Mononuclear cell (primary cell): ENCODE measurements around the gene ADCY3. TPM values are rescaled to one million over a fixed set of nuclear protein-coding genes. Genes with fewer than 3 reads are reported as not detected.
A peak's percentile ranks its signal among the peaks of the same experiment; 100 is the strongest.

Source experiments
- H3K27me3 ChIP-seq: 2 replicates; pipeline ENCODE4 v1.6.0; 2011; ENCODE audit warnings: low read length, control low read depth; ENCODE audit not compliant: insufficient read depth
- H3K4me1 ChIP-seq: 2 replicates; pipeline ENCODE4 v1.5.1; 2011; ENCODE audit warnings: mild to moderate bottlenecking, low read length, control low read depth; ENCODE audit not compliant: insufficient read depth
- H3K4me3 ChIP-seq: 2 replicates; pipeline ENCODE4 v1.5.1; 2011; ENCODE audit warnings: mild to moderate bottlenecking, low read length, moderate library complexity
- H3K9me3 ChIP-seq: 2 replicates; pipeline ENCODE4 v1.5.1; 2011; ENCODE audit warnings: low read depth, mild to moderate bottlenecking, control low read depth, low read length
- total RNA-seq: library from RNA; depleted of rRNA; stranded (reverse); fragments of >200 nt; gene quantifications from one replicate; pipeline ENCODE4 v1.2.3, GENCODE V29; 2012

Gene ADCY3
- total RNA-seq, 1 donor: 10.7 TPM

- Histone ChIP-seq H3K27me3 (no peaks in the 10 kb centered on the region), H3K4me3 (no peak overlapping the region), H3K4me1 (no peaks in the 10 kb centered on the region), H3K9me3 (no peaks in the 10 kb centered on the region)
Measured at GRCh38 chr2:24937236-24937635, 17.2 kb upstream of the ADCY3 start.

DNA sequence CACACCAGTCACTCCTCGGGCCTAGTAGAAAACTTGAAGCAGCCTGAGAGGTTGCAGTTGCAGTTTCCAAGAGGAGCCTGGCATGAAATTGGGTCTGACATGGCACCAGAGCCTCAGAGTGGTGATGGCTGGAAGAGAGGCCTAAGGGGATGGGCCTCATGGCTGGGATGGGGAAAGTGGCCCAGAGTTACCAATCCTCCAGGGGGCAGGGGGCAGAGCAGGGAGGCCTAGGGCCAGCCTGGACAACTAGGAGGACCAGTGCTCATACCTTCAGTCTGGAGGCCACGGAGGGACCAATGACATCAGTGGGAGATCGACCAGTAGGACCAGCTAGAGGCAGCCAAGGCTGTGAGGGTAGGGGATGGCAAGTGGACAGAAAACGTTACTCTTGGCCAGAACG lies 15.1 kb upstream of the ADCY3 start:
- H3K27me3 ChIP-seq: no peaks in the 10 kb centered on the region
- no peak overlapping the region for H3K4me3 ChIP-seq
- H3K9me3 ChIP-seq: no peaks in the 10 kb centered on the region
- no peaks in the 10 kb centered on the region for H3K4me1 ChIP-seq

- H3K4me3 ChIP-seq: no peak overlapping the region
Measured at GRCh38 chr2:24932715-24933114, 12.7 kb upstream of the ADCY3 start.

GRCh38 chr2:24930768-24931167 lies 10.7 kb upstream of the ADCY3 start:
- Histone ChIP-seq H3K4me1 (peaks cover 13% of the 10 kb centered on the region), H3K27me3 (no peaks in the 10 kb centered on the region), H3K9me3 (no peaks in the 10 kb centered on the region), H3K4me3 (no peak overlapping the region)

More at GRCh38 chr2:24932715-24933114, 12.7 kb upstream of the ADCY3 start:
- Histone ChIP-seq H3K27me3 (no peaks in the 10 kb centered on the region), H3K9me3 (no peaks in the 10 kb centered on the region), H3K4me1 (no peaks in the 10 kb centered on the region)

DNA sequence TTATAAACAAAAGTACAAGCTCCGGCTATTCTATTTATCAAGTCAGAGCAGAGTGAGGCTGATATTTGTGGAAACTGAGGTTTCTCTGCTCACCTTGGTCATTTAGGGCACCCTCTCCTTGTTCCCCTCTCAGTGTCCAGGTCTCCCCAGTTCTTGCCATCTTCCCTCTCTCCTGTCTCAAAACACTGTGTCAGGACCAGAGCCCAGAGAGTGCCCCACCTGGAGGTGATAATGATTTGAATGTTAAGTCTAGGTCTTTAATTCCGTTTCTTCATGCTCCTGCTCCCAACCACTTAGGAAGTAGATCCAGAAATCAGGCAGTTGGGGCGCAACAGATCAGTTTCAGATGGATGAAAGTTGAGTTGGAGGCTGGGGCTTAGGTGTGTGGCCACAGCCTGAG lies 9.2 kb upstream of the ADCY3 start:
- Histone ChIP-seq H3K4me3 (no peak overlapping the region), H3K4me1 (peaks cover 13% of the 10 kb centered on the region), H3K27me3 (no peaks in the 10 kb centered on the region), H3K9me3 (no peaks in the 10 kb centered on the region)

GRCh38 chr2:24928036-24928435 lies 8.0 kb upstream of the ADCY3 start:
- no peak overlapping the region for H3K4me3 ChIP-seq
- H3K27me3 ChIP-seq: no peaks in the 10 kb centered on the region
- H3K9me3 ChIP-seq: no peaks in the 10 kb centered on the region
- H3K4me1 ChIP-seq: peaks cover 13% of the 10 kb centered on the region

DNA sequence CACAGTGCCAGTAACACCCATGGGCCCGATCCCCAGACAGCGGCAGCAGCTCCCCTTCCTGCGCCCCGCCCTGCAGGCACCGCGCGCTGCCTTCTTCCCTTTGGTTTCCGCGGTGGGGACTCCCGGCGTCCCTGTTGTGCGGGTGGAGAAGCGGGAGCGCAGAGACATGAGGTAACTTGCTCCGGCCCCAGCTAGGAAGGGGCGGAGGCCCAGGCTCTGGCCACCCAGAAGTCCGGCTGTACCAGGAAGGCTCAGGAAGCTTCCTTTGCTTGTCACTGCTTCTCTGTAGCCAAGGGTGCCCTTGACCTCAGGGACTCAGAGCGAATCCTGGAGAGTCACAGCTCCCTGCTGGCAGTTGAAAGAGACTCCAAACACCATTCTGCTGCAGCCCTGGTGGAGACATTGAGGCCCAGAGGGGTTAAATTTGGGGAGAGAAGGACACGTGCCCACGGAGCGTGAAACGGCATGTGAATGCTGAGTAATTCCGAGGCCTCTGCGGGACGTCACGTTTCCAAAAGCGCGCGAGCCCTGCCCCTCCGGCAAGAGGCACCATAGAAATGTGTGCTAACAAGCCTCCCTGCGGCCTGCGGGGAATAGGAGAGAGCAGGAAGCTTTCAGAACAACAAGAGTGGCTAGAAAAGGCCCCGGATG lies 6.7 kb upstream of the ADCY3 start:
- Histone ChIP-seq H3K27me3 (no peaks in the 10 kb centered on the region), H3K4me3 (no peak overlapping the region), H3K9me3 (no peaks in the 10 kb centered on the region), H3K4me1 (peaks cover 13% of the 10 kb centered on the region)

- no peak overlapping the region for H3K4me3 ChIP-seq
- H3K9me3 ChIP-seq: no peaks in the 10 kb centered on the region
- H3K4me1 ChIP-seq: peaks cover 13% of the 10 kb centered on the region
- H3K27me3 ChIP-seq: no peaks in the 10 kb centered on the region
Measured at GRCh38 chr2:24926220-24926601, 6.2 kb upstream of the ADCY3 start.

DNA sequence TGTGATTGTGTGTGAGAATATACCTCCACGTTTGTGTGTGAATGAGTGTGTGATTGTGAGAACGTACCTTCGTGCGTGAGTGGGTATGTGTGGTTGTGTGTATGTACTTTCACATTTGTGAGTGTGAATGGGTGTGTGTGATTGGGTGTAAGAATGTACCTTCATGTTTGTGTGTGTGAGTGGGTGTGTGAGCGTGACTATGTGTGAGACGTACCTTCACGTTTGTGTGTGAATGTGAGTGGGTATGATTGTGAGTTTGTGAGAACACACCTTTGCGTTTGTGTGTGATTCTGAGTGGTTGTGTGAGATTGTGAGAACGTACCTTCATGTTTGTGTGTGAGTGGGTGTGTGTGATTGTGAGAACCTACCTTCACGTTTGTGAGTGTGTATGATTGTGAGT lies 5.8 kb upstream of the ADCY3 start:
- Histone ChIP-seq H3K4me1 (peaks cover 16% of the 10 kb centered on the region), H3K9me3 (no peaks in the 10 kb centered on the region), H3K4me3 (no peak overlapping the region), H3K27me3 (no peaks in the 10 kb centered on the region)

GRCh38 chr2:24924732-24925131 lies 4.7 kb upstream of the ADCY3 start:
- Histone ChIP-seq H3K27me3 (no peaks in the 10 kb centered on the region), H3K4me3 (no peak overlapping the region), H3K4me1 (peaks cover 20% of the 10 kb centered on the region), H3K9me3 (no peaks in the 10 kb centered on the region)

DNA sequence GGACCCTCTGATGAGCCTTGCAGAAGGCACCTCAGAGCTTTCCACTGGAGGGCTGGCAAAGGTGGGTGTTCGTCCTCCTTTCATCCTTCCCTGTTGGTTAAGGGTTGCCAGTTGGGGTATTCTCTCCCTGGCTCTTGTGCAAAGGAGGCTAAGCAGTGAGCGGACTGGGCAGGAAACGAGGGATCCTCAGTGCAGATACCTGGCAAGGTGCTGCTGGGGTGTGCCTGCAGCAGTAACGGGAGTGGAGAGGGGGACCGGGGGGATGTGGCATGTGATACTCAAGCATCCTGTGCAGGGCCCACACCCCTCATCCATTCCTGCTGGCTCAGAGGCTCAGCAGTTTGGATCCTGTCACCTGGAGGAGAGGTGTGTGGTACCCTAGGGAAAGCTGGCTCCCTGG lies 4.2 kb upstream of the ADCY3 start:
- Histone ChIP-seq H3K27me3 (no peaks in the 10 kb centered on the region), H3K4me3 (no peak overlapping the region), H3K9me3 (no peaks in the 10 kb centered on the region), H3K4me1 (peaks cover 23% of the 10 kb centered on the region)

DNA sequence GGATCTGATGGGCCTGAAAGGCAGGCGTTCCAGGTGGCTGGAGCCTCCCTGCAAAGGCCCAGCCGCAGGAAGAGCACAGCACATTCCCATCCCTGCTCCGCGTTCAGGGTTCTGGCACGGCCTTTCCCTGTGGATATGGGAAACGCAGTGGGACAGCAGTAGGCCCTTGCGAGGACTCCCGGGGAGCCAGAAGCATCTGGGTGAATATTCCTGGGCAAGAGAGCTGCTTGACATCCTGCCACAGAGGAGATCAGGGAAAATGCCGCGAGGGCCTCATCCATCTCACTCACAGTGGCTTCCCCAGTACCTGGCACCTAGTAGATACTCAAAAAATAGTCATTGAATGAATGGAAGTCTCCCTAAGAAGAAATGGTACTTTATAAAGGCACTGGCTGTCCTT lies 3.1 kb upstream of the ADCY3 start:
- peaks cover 34% of the 10 kb centered on the region for H3K4me1 ChIP-seq
- no peak overlapping the region for H3K4me3 ChIP-seq
- H3K27me3 ChIP-seq: no peaks in the 10 kb centered on the region
- H3K9me3 ChIP-seq: no peaks in the 10 kb centered on the region

DNA sequence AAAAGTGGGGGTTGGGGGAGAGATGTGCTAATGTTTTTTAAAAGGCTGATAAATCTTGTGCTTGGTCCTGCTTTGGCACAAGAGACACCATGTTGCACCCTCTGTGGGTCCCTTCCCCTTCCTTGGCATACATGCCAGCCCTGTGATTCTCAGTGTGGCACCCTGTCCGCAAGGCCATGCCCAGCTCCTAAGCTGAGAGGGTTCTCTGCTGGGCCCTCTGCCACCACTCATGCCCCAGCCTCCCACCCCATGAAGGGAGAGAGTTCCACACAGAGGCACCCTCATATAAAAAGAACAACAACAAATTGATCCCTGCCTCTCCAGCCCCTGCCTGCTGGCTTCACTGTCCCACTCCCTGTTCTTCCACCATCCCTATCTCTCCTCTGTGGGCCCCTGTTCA lies 2.5 kb upstream of the ADCY3 start:
- H3K4me3 ChIP-seq: no peak overlapping the region
- H3K9me3 ChIP-seq: no peaks in the 10 kb centered on the region
- peaks cover 40% of the 10 kb centered on the region for H3K4me1 ChIP-seq
- no peaks in the 10 kb centered on the region for H3K27me3 ChIP-seq

- Histone ChIP-seq H3K27me3 (no peaks in the 10 kb centered on the region), H3K4me1 (peaks cover 32% of the 10 kb centered on the region), H3K9me3 (no peaks in the 10 kb centered on the region), H3K4me3 (peak overlapping the region; percentile 24)
Measured at GRCh38 chr2:24920809-24921441, 888 bp upstream of the ADCY3 start.

DNA sequence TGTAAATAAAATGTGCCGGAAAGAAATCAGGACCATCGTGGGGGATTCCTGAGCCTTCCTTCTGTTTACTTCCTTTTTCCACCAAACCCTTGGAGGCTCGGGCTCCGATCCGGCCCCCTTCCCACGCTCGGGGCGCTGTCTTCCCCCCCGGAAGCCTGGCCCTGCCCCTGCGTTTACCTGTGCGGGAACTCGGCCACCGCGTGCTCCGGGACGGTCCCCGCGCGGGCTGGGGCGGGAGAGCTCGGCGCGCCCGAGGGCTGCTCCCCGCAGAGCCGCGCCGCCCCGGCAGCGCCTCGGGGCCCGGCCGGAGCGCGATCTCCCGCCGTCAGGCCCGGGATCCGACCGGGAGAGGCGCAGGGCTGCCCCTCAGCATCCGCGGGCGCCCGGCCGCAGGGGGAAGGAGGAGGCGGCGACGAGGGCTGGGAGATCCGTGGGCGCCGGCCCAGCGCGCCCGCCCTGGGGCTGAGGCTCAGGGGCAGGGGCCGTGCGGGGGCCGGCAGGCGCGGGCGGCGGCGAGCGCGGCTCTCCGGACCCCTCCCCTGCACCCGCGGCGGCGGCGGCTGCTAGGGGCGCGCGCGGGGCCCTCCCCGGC lies 435 bp downstream of the ADCY3 start:
- no peaks in the 10 kb centered on the region for H3K27me3 ChIP-seq
- H3K4me1 ChIP-seq: peaks cover 32% of the 10 kb centered on the region
- peak overlapping the region; percentile 34 for H3K4me3 ChIP-seq
- no peaks in the 10 kb centered on the region for H3K9me3 ChIP-seq

GRCh38 chr2:24919037-24919505 lies 966 bp downstream of the ADCY3 start:
- Histone ChIP-seq H3K4me1 (peaks cover 32% of the 10 kb centered on the region), H3K27me3 (no peaks in the 10 kb centered on the region), H3K4me3 (peak overlapping the region; percentile 34), H3K9me3 (no peaks in the 10 kb centered on the region)
